HG03342 (cell line): ENCODE results near the gene TCF12.
A peak's percentile ranks its signal among the peaks of the same experiment; 100 is the strongest.

Experiments used
- ATAC-seq: cut with Tn5 transposase; IDR thresholded peaks from one replicate; pipeline ENCODE4 v1.9.1; 2021; ENCODE audit warnings: mild to moderate bottlenecking, moderate library complexity; ENCODE audit not compliant: unreplicated experiment

TCF12 gene

GRCh38 chr15:56918046-56918938 lies at the start of gene TCF12:
Gene TCF12, plus strand, starts transcription at chr15:56918644. Its CDS starts 1,270 bp downstream, at chr15:56919914.
- ATAC-seq: peak; percentile 74

GRCh38 chr15:56869573-56869972 lies 48.9 kb upstream of the TCF12 start:
- ATAC-seq: no peak

GRCh38 chr15:56871185-56871584 lies 47.3 kb upstream of the TCF12 start:
- no peak for ATAC-seq

- no peak for ATAC-seq
These were observed 46.6 kb upstream of the TCF12 start for GRCh38 chr15:56871867-56872266.

- ATAC-seq: no peak
These were observed 41.0 kb upstream of the TCF12 start for GRCh38 chr15:56877255-56877970.

GRCh38 chr15:56879502-56879901 lies 38.9 kb upstream of the TCF12 start:
- ATAC-seq: no peak

GRCh38 chr15:56883088-56883487 lies 35.4 kb upstream of the TCF12 start:
- ATAC-seq: no peak

- ATAC-seq: no peak
These were observed 32.0 kb upstream of the TCF12 start for GRCh38 chr15:56886363-56886931.

- peak; percentile 92 for ATAC-seq
These were observed 31.3 kb upstream of the TCF12 start for GRCh38 chr15:56886932-56887781.

- ATAC-seq: no peak
These were observed 30.5 kb upstream of the TCF12 start for GRCh38 chr15:56887782-56888438.

GRCh38 chr15:56890038-56890437 lies 28.4 kb upstream of the TCF12 start:
- no peak for ATAC-seq

- no peak for ATAC-seq
These were observed 26.5 kb upstream of the TCF12 start for GRCh38 chr15:56891852-56892440.

- ATAC-seq: no peak
These were observed 25.6 kb upstream of the TCF12 start for GRCh38 chr15:56892659-56893363.

- no peak for ATAC-seq
These were observed 25.1 kb upstream of the TCF12 start for GRCh38 chr15:56893364-56893678.

GRCh38 chr15:56894601-56895000 lies 23.8 kb upstream of the TCF12 start:
- no peak for ATAC-seq

GRCh38 chr15:56901931-56902330 lies 16.5 kb upstream of the TCF12 start:
- ATAC-seq: no peak

GRCh38 chr15:56906766-56907165 lies 11.7 kb upstream of the TCF12 start:
- ATAC-seq: no peak

- ATAC-seq: no peak
These were observed 7.6 kb upstream of the TCF12 start for GRCh38 chr15:56910801-56911200.

GRCh38 chr15:56913241-56913640 lies 5.2 kb upstream of the TCF12 start:
- ATAC-seq: no peak
